ENCODE measurements around the gene ABTB1. TPM values are rescaled to one million over a fixed set of nuclear protein-coding genes. Genes with fewer than 3 reads are reported as not detected.
"Not testable (repeated sequence)": the region's sequence is repeated elsewhere in the genome, so short reads cannot be mapped to it uniquely, and the experiment has no call there.

ABTB1 gene
- total RNA-seq, 3 donors from 2014 or later (not counting 1 experiment from before 2014, with no cell fraction given), result 98.8 to 127 (median 107) TPM

DNA sequence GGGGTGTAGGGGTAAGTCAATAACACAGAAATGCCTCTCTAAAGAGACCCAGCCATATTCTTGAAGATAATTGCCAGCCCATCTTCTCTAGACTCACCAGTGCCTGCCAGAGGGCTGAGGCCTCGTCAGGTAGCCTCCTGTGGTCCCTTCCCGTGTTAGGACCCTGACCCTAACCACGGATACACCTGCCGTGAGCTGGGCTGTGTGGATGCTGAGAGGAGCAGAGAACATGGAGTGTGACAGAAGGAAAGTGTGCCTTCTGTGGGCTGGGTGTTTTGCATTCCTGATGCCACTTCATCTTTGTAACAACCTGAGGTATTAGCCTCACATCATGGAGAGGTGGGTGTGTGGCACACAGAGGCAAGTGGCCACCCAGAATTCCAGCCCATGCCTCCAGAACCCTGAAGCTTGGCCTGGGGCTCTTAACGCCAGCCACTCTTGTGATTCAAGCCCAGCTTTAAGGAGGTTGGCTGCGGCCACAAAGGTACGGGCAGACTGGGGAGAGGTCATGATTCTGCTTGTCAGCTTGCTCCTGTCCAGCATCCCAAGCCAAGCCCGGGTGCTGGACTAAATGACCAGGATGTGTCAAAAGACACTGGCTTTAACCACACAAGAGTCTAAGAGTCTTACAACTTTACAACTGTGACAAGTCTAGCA is 21.1 kb upstream of the ABTB1 start:
- H3K4me1 ChIP-seq (ENCODE audit: control insufficient read depth, insufficient read depth, low read length), result no peaks in the 10 kb centered on the region
- H3K4me3 Mint-ChIP-seq, result no peak overlapping the region
- TF ChIP-seq, protein P1, sequence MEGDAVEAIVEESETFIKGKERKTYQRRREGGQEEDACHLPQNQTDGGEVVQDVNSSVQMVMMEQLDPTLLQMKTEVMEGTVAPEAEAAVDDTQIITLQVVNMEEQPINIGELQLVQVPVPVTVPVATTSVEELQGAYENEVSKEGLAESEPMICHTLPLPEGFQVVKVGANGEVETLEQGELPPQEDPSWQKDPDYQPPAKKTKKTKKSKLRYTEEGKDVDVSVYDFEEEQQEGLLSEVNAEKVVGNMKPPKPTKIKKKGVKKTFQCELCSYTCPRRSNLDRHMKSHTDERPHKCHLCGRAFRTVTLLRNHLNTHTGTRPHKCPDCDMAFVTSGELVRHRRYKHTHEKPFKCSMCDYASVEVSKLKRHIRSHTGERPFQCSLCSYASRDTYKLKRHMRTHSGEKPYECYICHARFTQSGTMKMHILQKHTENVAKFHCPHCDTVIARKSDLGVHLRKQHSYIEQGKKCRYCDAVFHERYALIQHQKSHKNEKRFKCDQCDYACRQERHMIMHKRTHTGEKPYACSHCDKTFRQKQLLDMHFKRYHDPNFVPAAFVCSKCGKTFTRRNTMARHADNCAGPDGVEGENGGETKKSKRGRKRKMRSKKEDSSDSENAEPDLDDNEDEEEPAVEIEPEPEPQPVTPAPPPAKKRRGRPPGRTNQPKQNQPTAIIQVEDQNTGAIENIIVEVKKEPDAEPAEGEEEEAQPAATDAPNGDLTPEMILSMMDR (IDR thresholded peaks at IDR 0.05), result no peak
- H3K9me3 Mint-ChIP-seq, result no peaks in the 10 kb centered on the region
- WGBS (ENCODE audit: insufficient coverage), result 79% methylated on average over 8 of the region's 8 CpGs
- no peaks in the 10 kb centered on the region for H3K4me1 Mint-ChIP-seq
- intact Hi-C loops (cut with micrococcal nuclease), result loop anchor here (5.0 kb wide), 1 partner anchor 181 kb away; no protein-coding TSS in a partner anchor
- H3K27me3 ChIP-seq (ENCODE audit: control insufficient read depth, insufficient read depth, low read length), result no peaks in the 10 kb centered on the region
- DNase-seq, result no peak
- no peaks in the 10 kb centered on the region for H3K36me3 ChIP-seq (ENCODE audit: control insufficient read depth, insufficient read depth, low read length)
- no peak for ATAC-seq
- no peaks in the 10 kb centered on the region for H3K36me3 Mint-ChIP-seq
- no peak overlapping the region for H3K27ac ChIP-seq (ENCODE audit: low read length)
- H3K27me3 Mint-ChIP-seq (ENCODE audit: low read depth in 2 of 2), result no peaks in the 10 kb centered on the region
- H3K9me3 ChIP-seq (ENCODE audit: control insufficient read depth, insufficient read depth, low read length), result no peaks in the 10 kb centered on the region
- no peak overlapping the region for H3K27ac Mint-ChIP-seq
- no peak overlapping the region for H3K4me3 ChIP-seq (ENCODE audit: low read length)

DNA sequence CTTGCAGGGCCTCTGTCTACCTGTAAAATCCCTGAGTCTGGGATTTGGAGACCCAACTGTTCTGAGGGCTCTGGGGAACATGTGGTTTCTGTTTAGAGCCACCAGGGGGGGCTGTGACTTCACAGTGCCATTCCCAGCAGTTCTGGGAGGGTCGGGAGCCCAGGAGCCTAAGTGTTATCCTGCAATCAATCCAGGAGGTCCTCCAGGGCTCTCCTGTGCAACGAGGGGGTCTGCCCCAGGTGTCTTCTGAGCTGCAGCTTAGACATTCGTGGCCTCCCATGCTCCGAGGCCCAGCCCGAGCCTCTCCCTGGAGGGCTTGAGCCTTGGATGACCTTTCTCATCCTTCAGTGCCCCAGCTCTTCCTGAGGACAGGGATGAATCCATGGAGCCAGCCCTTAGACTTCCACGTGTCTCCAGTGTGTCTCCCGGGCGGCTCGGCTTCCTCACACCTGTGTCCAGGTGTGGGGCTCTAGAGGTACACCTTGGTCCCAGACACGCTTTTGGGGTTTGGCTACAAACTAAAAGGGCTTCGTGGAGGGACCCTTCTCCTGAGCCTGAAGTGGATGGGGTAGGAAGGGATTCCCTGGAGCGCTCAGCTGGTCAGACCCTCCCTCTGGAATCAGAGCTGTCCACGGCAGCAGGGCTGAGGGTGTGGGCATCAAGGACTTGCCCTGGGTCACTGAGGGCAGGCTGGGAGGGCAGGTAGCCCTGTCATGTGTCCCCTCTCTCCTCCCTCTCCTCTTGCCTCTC is 20.3 kb upstream of the ABTB1 start:
- Histone ChIP-seq H3K4me3 (ENCODE audit: low read length) (no peak overlapping the region), H3K4me1 (ENCODE audit: control insufficient read depth, insufficient read depth, low read length) (no peaks in the 10 kb centered on the region), H3K27ac (ENCODE audit: low read length) (no peak overlapping the region), H3K9me3 (ENCODE audit: control insufficient read depth, insufficient read depth, low read length) (no peaks in the 10 kb centered on the region), H3K36me3 (ENCODE audit: control insufficient read depth, insufficient read depth, low read length) (no peaks in the 10 kb centered on the region), H3K27me3 (ENCODE audit: control insufficient read depth, insufficient read depth, low read length) (no peaks in the 10 kb centered on the region)
- WGBS (ENCODE audit: insufficient coverage), result 78% methylated on average over 13 of the region's 13 CpGs
- no peaks in the 10 kb centered on the region for H3K27me3 Mint-ChIP-seq (ENCODE audit: low read depth in 2 of 2)
- H3K4me1 Mint-ChIP-seq, result no peaks in the 10 kb centered on the region
- intact Hi-C loops (cut with micrococcal nuclease), result loop anchor here (5.0 kb wide), 1 partner anchor 180 kb away; no protein-coding TSS in a partner anchor
- no peaks in the 10 kb centered on the region for H3K9me3 Mint-ChIP-seq
- H3K27ac Mint-ChIP-seq, result no peak overlapping the region
- no peak overlapping the region for H3K4me3 Mint-ChIP-seq
- DNase-seq, result peak in 1 of 2 donors; percentile 72
- no peaks in the 10 kb centered on the region for H3K36me3 Mint-ChIP-seq
- TF ChIP-seq, protein P1 (IDR thresholded peaks at IDR 0.05), result peak; percentile 77
- peak; percentile 44 to 70 (median 60) for ATAC-seq

DNA sequence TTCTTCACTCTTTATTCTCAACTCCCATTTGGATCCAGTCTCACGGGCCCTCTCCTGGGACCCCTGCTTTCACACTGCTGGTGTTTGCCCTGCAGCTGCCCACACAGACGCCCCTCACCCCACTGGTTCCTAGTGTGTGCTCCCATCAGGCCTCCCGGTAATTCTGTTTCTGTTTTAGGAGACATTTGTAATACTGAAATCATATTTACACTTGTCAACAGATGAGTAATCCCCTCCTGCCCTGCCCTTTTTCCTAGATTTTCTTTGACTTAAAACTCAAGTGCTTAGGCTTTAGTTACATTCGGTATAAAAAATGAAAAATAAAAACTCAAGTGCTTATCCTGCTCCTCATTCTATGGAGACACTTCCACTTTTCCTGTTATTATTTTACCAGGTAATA is 18.4 kb upstream of the ABTB1 start:
- no peak overlapping the region for H3K4me3 Mint-ChIP-seq
- Histone ChIP-seq H3K9me3 (ENCODE audit: control insufficient read depth, insufficient read depth, low read length) (no peaks in the 10 kb centered on the region), H3K27ac (ENCODE audit: low read length) (no peak overlapping the region), H3K27me3 (ENCODE audit: control insufficient read depth, insufficient read depth, low read length) (no peaks in the 10 kb centered on the region), H3K4me3 (ENCODE audit: low read length) (no peak overlapping the region), H3K36me3 (ENCODE audit: control insufficient read depth, insufficient read depth, low read length) (no peaks in the 10 kb centered on the region), H3K4me1 (ENCODE audit: control insufficient read depth, insufficient read depth, low read length) (no peaks in the 10 kb centered on the region)
- intact Hi-C loops (cut with micrococcal nuclease), result loop anchor here (5.0 kb wide), 1 partner anchor 178 kb away; no protein-coding TSS in a partner anchor
- DNase-seq, result no peak
- ATAC-seq, result no peak
- no peaks in the 10 kb centered on the region for H3K4me1 Mint-ChIP-seq
- H3K36me3 Mint-ChIP-seq, result no peaks in the 10 kb centered on the region
- no peak overlapping the region for H3K27ac Mint-ChIP-seq
- TF ChIP-seq, protein P1 (IDR thresholded peaks at IDR 0.05), result no peak
- H3K27me3 Mint-ChIP-seq (ENCODE audit: low read depth in 2 of 2), result peaks cover 0 to 8% of the 10 kb centered on the region in 2 donors
- no peaks in the 10 kb centered on the region for H3K9me3 Mint-ChIP-seq
- WGBS (ENCODE audit: insufficient coverage), result 82% methylated on average over 4 of the region's 4 CpGs

DNA sequence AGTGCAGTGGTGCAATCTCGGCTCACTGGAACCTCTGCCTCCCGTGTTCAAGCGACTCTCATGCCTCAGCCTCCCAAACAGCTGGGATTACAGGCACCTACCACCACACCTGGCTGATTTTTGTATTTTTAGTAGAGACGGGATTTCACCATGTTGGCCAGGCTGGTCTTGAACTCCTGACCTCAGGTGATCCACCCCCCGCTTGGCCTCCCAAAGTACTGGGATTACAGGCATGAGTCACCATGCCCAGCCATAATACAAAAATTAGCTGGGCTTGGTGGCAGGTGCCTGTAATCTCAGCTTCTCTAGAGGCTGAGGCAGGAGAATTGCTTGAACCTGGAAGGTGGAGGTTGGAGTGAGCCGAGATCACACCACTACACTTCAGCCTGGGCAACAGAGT is 17.8 kb upstream of the ABTB1 start:
- not testable (repeated sequence) for H3K27ac ChIP-seq (ENCODE audit: low read length); H3K4me1 ChIP-seq (ENCODE audit: control insufficient read depth, insufficient read depth, low read length); H3K4me3 ChIP-seq (ENCODE audit: low read length); H3K27ac Mint-ChIP-seq; H3K27me3 ChIP-seq (ENCODE audit: control insufficient read depth, insufficient read depth, low read length); H3K4me1 Mint-ChIP-seq; H3K9me3 Mint-ChIP-seq; ATAC-seq; DNase-seq; H3K4me3 Mint-ChIP-seq; H3K9me3 ChIP-seq (ENCODE audit: control insufficient read depth, insufficient read depth, low read length); H3K36me3 Mint-ChIP-seq; H3K27me3 Mint-ChIP-seq (ENCODE audit: low read depth in 2 of 2); H3K36me3 ChIP-seq (ENCODE audit: control insufficient read depth, insufficient read depth, low read length)
- intact Hi-C loops (cut with micrococcal nuclease), result loop anchor here (5.0 kb wide), 1 partner anchor 177 kb away; no protein-coding TSS in a partner anchor
- WGBS (ENCODE audit: insufficient coverage), result 91% methylated on average over 5 of the region's 6 CpGs
